Measurements from ENCODE around the gene NABP1. TPM values are rescaled to one million over a fixed set of nuclear protein-coding genes. Genes with fewer than 3 reads are reported as not detected.

The NABP1 gene
- total and polyA plus RNA-seq, 10 of the 15 experiments (the other 5 are each of a cell fraction or from before 2014, with no cell fraction given) = 22.9 to 65.7 (median 39.9) TPM

DNA sequence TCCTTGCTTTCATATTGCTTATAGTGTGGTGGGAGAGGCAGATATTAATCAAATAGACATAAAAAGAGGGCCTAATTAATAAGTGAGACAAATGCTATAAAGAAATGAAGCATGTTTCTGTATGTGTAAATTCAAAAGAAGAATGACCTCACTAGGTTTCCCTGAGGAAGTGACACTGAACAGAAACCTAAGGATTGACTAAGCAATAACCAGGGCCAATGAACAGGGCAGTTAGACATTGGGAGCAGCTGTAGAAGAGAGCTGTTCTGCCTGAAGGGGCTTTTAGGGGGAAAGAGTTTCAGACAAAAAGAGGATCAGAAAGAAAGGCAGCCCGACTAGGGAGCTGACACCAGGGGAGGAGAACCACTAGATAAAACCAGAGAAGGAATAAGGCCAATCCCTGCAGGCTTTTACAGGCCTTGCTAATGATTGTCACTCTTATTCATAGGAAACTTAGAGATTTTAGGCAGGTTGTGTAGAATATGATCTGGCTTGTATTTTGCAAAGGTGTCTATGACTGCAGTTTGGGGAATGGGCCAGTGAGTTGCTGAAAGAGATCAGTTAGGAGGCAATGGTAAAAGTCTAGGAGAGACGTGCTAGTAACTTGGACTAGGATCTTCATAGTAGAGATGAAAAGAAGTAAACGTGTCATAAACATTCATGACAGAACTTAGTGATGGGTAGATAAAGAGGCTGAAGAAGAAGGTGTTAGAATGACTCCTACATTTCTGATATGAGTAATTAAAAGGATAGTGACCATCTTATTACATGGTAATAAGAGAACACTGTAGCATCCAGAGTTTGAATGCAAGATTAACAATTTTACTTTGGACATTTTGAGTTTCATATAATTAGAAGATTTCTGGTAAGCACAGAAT is 26.8 kb upstream of the NABP1 start (continued):
- TF ChIP-seq, protein P1, sequence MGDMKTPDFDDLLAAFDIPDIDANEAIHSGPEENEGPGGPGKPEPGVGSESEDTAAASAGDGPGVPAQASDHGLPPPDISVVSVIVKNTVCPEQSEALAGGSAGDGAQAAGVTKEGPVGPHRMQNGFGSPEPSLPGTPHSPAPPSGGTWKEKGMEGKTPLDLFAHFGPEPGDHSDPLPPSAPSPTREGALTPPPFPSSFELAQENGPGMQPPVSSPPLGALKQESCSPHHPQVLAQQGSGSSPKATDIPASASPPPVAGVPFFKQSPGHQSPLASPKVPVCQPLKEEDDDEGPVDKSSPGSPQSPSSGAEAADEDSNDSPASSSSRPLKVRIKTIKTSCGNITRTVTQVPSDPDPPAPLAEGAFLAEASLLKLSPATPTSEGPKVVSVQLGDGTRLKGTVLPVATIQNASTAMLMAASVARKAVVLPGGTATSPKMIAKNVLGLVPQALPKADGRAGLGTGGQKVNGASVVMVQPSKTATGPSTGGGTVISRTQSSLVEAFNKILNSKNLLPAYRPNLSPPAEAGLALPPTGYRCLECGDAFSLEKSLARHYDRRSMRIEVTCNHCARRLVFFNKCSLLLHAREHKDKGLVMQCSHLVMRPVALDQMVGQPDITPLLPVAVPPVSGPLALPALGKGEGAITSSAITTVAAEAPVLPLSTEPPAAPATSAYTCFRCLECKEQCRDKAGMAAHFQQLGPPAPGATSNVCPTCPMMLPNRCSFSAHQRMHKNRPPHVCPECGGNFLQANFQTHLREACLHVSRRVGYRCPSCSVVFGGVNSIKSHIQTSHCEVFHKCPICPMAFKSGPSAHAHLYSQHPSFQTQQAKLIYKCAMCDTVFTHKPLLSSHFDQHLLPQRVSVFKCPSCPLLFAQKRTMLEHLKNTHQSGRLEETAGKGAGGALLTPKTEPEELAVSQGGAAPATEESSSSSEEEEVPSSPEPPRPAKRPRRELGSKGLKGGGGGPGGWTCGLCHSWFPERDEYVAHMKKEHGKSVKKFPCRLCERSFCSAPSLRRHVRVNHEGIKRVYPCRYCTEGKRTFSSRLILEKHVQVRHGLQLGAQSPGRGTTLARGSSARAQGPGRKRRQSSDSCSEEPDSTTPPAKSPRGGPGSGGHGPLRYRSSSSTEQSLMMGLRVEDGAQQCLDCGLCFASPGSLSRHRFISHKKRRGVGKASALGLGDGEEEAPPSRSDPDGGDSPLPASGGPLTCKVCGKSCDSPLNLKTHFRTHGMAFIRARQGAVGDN (IDR thresholded peaks at IDR 0.05) = no peak
- TF ChIP-seq PAX5 (IDR thresholded peaks at IDR 0.05; ENCODE audit: borderline replicate concordance, low read depth, low read length) (peak; percentile 80), SRF (IDR thresholded peaks at IDR 0.05; ENCODE audit: low read depth in 2 of 2, low read length in 2 of 2) (peak in 1 of 2 experiments; percentile 70; a peak in 1 of 4 replicates), BMI1 (IDR thresholded peaks at IDR 0.05; ENCODE audit: borderline replicate concordance) (peak; percentile 74; the same call in 1 of the 2 replicates), CEBPB (IDR thresholded peaks at IDR 0.05; ENCODE audit: borderline replicate concordance in 1 of 2, low read depth in 2 of 2, low read length in 2 of 2) (no peak; a peak in 1 of 4 replicates), GATAD2B (conservative IDR thresholded peaks at IDR 0.05; ENCODE audit: low read depth) (peak; percentile 32; the same call in 1 of the 2 replicates), RUNX3 (IDR thresholded peaks at IDR 0.05; ENCODE audit: low read length) (peak; percentile 92), EED (IDR thresholded peaks at IDR 0.05; ENCODE audit: low read depth) (peak; percentile 98), BCL11A (IDR thresholded peaks at IDR 0.05; ENCODE audit: low read depth, low read length) (peak; percentile 96), POU2F2 (IDR thresholded peaks at IDR 0.05; ENCODE audit: borderline replicate concordance, low read depth, low read length) (peak; percentile 15; the same call in 1 of the 3 replicates), CREM (IDR thresholded peaks at IDR 0.05; ENCODE audit: low read depth) (peak; percentile 91), TBL1XR1 (IDR thresholded peaks at IDR 0.05; ENCODE audit: low read depth, low read length) (0 out of 2 replicates have a peak, but pooled peaks have one; percentile 26), MTA2 (IDR thresholded peaks at IDR 0.05; ENCODE audit: low read depth) (peak; percentile 95), TARDBP (IDR thresholded peaks at IDR 0.05; ENCODE audit: borderline replicate concordance) (no peak), ZSCAN29 (IDR thresholded peaks at IDR 0.05) (no peak), STAT1 (conservative IDR thresholded peaks at IDR 0.05) (no peak), TCF3 (IDR thresholded peaks at IDR 0.05; ENCODE audit: borderline replicate concordance, insufficient read depth, low read depth, low read length) (peak; percentile 51; the same call in 1 of the 2 replicates), CREB1 (IDR thresholded peaks at IDR 0.05; ENCODE audit: low read depth) (peak; percentile 75; the same call in 1 of the 2 replicates)
- TF ChIP-seq, protein P2, sequence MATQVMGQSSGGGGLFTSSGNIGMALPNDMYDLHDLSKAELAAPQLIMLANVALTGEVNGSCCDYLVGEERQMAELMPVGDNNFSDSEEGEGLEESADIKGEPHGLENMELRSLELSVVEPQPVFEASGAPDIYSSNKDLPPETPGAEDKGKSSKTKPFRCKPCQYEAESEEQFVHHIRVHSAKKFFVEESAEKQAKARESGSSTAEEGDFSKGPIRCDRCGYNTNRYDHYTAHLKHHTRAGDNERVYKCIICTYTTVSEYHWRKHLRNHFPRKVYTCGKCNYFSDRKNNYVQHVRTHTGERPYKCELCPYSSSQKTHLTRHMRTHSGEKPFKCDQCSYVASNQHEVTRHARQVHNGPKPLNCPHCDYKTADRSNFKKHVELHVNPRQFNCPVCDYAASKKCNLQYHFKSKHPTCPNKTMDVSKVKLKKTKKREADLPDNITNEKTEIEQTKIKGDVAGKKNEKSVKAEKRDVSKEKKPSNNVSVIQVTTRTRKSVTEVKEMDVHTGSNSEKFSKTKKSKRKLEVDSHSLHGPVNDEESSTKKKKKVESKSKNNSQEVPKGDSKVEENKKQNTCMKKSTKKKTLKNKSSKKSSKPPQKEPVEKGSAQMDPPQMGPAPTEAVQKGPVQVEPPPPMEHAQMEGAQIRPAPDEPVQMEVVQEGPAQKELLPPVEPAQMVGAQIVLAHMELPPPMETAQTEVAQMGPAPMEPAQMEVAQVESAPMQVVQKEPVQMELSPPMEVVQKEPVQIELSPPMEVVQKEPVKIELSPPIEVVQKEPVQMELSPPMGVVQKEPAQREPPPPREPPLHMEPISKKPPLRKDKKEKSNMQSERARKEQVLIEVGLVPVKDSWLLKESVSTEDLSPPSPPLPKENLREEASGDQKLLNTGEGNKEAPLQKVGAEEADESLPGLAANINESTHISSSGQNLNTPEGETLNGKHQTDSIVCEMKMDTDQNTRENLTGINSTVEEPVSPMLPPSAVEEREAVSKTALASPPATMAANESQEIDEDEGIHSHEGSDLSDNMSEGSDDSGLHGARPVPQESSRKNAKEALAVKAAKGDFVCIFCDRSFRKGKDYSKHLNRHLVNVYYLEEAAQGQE (IDR thresholded peaks at IDR 0.05; ENCODE audit: low read depth, low read length) = no peak
- TF ChIP-seq, protein P3, sequence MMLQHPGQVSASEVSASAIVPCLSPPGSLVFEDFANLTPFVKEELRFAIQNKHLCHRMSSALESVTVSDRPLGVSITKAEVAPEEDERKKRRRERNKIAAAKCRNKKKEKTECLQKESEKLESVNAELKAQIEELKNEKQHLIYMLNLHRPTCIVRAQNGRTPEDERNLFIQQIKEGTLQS (IDR thresholded peaks at IDR 0.05; ENCODE audit: borderline replicate concordance, extremely low read depth, low read depth, low read length) = no peak
